HG03521 (cell line): ENCODE results near the gene OXNAD1.

Experiments used
- ATAC-seq: cut with Tn5 transposase; IDR thresholded peaks from one replicate; pipeline ENCODE4 v1.9.1; 2021; ENCODE audit warnings: mild to moderate bottlenecking, moderate library complexity; ENCODE audit not compliant: unreplicated experiment

The OXNAD1 gene

GRCh38 chr3:16245609-16246008, 19.4 kb upstream of the OXNAD1 start:
- no peak for ATAC-seq

GRCh38 chr3:16247282-16248061, 17.5 kb upstream of the OXNAD1 start:
- peak; percentile 69 for ATAC-seq

- ATAC-seq: no peak
Measured at GRCh38 chr3:16248556-16248955, 16.5 kb upstream of the OXNAD1 start.

- no peak for ATAC-seq
Measured at GRCh38 chr3:16249336-16249735, 15.7 kb upstream of the OXNAD1 start.

- no peak for ATAC-seq
Measured at GRCh38 chr3:16249886-16250285, 15.1 kb upstream of the OXNAD1 start.

GRCh38 chr3:16251316-16252085, 13.5 kb upstream of the OXNAD1 start:
- ATAC-seq: no peak

GRCh38 chr3:16252243-16252978, 12.6 kb upstream of the OXNAD1 start:
- no peak for ATAC-seq

- ATAC-seq: no peak
Measured at GRCh38 chr3:16252988-16253387, 12.0 kb upstream of the OXNAD1 start.

- no peak for ATAC-seq
Measured at GRCh38 chr3:16253601-16254000, 11.4 kb upstream of the OXNAD1 start.

GRCh38 chr3:16254916-16255315, 10.1 kb upstream of the OXNAD1 start:
- no peak for ATAC-seq

- ATAC-seq: no peak
Measured at GRCh38 chr3:16255326-16255725, 9.7 kb upstream of the OXNAD1 start.

- no peak for ATAC-seq
Measured at GRCh38 chr3:16255726-16256125, 9.3 kb upstream of the OXNAD1 start.

GRCh38 chr3:16257309-16257708, 7.7 kb upstream of the OXNAD1 start:
- no peak for ATAC-seq

GRCh38 chr3:16258177-16258576, 6.8 kb upstream of the OXNAD1 start:
- ATAC-seq: no peak

- no peak for ATAC-seq
Measured at GRCh38 chr3:16258866-16259265, 6.1 kb upstream of the OXNAD1 start.

GRCh38 chr3:16260046-16260445, 5.0 kb upstream of the OXNAD1 start:
- ATAC-seq: no peak

- no peak for ATAC-seq
Measured at GRCh38 chr3:16262174-16262573, 2.8 kb upstream of the OXNAD1 start.

GRCh38 chr3:16264174-16264707, 771 bp upstream of the OXNAD1 start:
- no peak for ATAC-seq

GRCh38 chr3:16265455-16265786, 409 bp downstream of the OXNAD1 start:
- ATAC-seq: no peak

- no peak for ATAC-seq
Measured at GRCh38 chr3:16266714-16267113, 1.7 kb downstream of the OXNAD1 start.

- no peak for ATAC-seq
Measured at GRCh38 chr3:16270855-16271254, 5.8 kb downstream of the OXNAD1 start.
